H1 (cell line): Measurements from ENCODE around the gene FAM181A. TPM values are rescaled to one million over a fixed set of nuclear protein-coding genes. Genes with fewer than 3 reads are reported as not detected.
A peak's percentile ranks its signal among the peaks of the same experiment; 100 is the strongest.

Source experiments
- CTCF ChIA-PET: fragments of 300-600 bp; sonication (Branson Sonifier 250); formaldehyde crosslinking; loops from one replicate; lab custom pipeline; 2021; ENCODE audit not compliant: partially characterized antibody; lab: Charles Lee
- POLR2A ChIA-PET: fragments of 300-600 bp; sonication (Branson Sonifier 250); formaldehyde crosslinking; loops from one replicate; lab custom pipeline; 2021; ENCODE audit warnings: inconsistent platforms; ENCODE audit not compliant: partially characterized antibody; lab: Charles Lee
- DNase-seq, 2 experiments: peaks; one replicate each; pipeline versions ENCODE4 v3.0.0 to v3.0.0-alpha.2; 2010 to 2022; ENCODE audit warnings: low spot score in 2 of 2, low read depth in 1 of 2, mixed read lengths in 1 of 2
- FAIRE-seq: peaks from 2 replicates; lab custom pipeline; 2011; peaks lifted over from hg19 to GRCh38; lab: Jason Lieb, UNC
- H2AFZ ChIP-seq: 2 replicates; pipeline ENCODE4 v1.8.1; 2012; ENCODE audit warnings: low read length, inconsistent platforms
- H2AK5ac ChIP-seq: 2 replicates; pipeline ENCODE4 v1.6.1; 2013; ENCODE audit warnings: low read depth, low read length
- H2BK120ac ChIP-seq: replicated peaks from 2 replicates; pipeline ENCODE3; 2013; ENCODE audit warnings: low read depth, low read length, inconsistent platforms
- H2BK12ac ChIP-seq: 2 replicates; pipeline ENCODE4 v1.6.1; 2013; ENCODE audit warnings: low read depth, low read length
- H2BK15ac ChIP-seq: 2 replicates; pipeline ENCODE4 v1.6.1; 2013; ENCODE audit warnings: low read length
- H2BK20ac ChIP-seq: 2 replicates; pipeline ENCODE4 v1.6.1; 2013; ENCODE audit warnings: low read length
- H2BK5ac ChIP-seq: 2 replicates; pipeline ENCODE4 v1.6.1; 2013; ENCODE audit warnings: low read depth, low read length
- H3K14ac ChIP-seq: 2 replicates; pipeline ENCODE4 v1.6.1; 2013; ENCODE audit warnings: inconsistent platforms; ENCODE audit not compliant: insufficient read length
- H3K18ac ChIP-seq: 2 replicates; pipeline ENCODE4 v1.6.1; 2013; ENCODE audit warnings: low read length; ENCODE audit errors: extremely low read depth
- H3K23ac ChIP-seq: 2 replicates; pipeline ENCODE4 v1.6.1; 2013; ENCODE audit warnings: inconsistent platforms; ENCODE audit not compliant: insufficient read length
- H3K23me2 ChIP-seq: 2 replicates; pipeline ENCODE4 v1.6.1; 2013; ENCODE audit warnings: low read depth, low read length
- H3K27ac ChIP-seq: 2 replicates; pipeline ENCODE4 v1.6.1; 2011; ENCODE audit warnings: low read depth, low read length, inconsistent platforms
- H3K27me3 ChIP-seq, 4 experiments: replicated peaks in 1 of 4; 1 replicate in 1 of 4; 2 replicates in 3 of 4; pipeline versions ENCODE4 v1.6.1 to v1.8.1; 2011 to 2013; ENCODE audit warnings: low read length in 3 of 4, mild to moderate bottlenecking in 3 of 4, inconsistent platforms in 2 of 4, mixed read lengths in 2 of 4, moderate library complexity in 1 of 4; ENCODE audit not compliant: control insufficient read depth in 3 of 4, insufficient read depth in 3 of 4; ENCODE audit errors: extremely low read depth in 1 of 4
- H3K36me3 ChIP-seq, 4 experiments: 2 replicates each; pipeline versions ENCODE4 v1.6.1 to v1.8.1; 2011 to 2013; ENCODE audit warnings: mild to moderate bottlenecking in 4 of 4, low read length in 3 of 4, moderate library complexity in 2 of 4, control low read depth in 1 of 4, inconsistent platforms in 1 of 4; ENCODE audit not compliant: insufficient read depth in 4 of 4, control insufficient read depth in 2 of 4
- H3K4ac ChIP-seq: replicated peaks from 2 replicates; pipeline ENCODE3; 2013; ENCODE audit warnings: low read length, low read depth, mixed read lengths, inconsistent platforms; ENCODE audit not compliant: insufficient read length
- H3K4me1 ChIP-seq, 4 experiments: replicated peaks in 1 of 4; 1 replicate in 1 of 4; 2 replicates in 3 of 4; pipeline versions ENCODE4 v1.6.1 to v1.8.1; 2011 to 2013; ENCODE audit warnings: low read length in 3 of 4, inconsistent platforms in 2 of 4, mixed read lengths in 1 of 4; ENCODE audit not compliant: insufficient read depth in 4 of 4, control insufficient read depth in 3 of 4
- H3K4me2 ChIP-seq, 2 experiments: 2 replicates each; pipeline versions ENCODE4 v1.6.1 to v1.8.1; 2011 to 2013; ENCODE audit warnings: low read depth in 2 of 2, low read length in 2 of 2, control low read depth in 1 of 2, inconsistent platforms in 1 of 2, mild to moderate bottlenecking in 1 of 2; ENCODE audit not compliant: insufficient read depth in 1 of 2
- H3K4me3 ChIP-seq, 4 experiments: fragments of 200-600, 300-600 bp in 1 of 4; sonication (generic), shearing (Covaris generic), sonication (Bioruptor Twin) in 1 of 4; 2 replicates each; pipeline versions ENCODE4 v1.5.1 to v1.8.1; 2011 to 2016; ENCODE audit warnings: low read length in 4 of 4, low read depth in 3 of 4, control low read depth in 2 of 4, inconsistent platforms in 2 of 4, mild to moderate bottlenecking in 2 of 4, mixed read lengths in 1 of 4, moderate library complexity in 1 of 4; ENCODE audit not compliant: insufficient read depth in 2 of 4; ENCODE audit errors: extremely low read depth in 1 of 4
- H3K56ac ChIP-seq: replicated peaks from 2 replicates; pipeline ENCODE3; 2013; ENCODE audit warnings: low read depth, mild to moderate bottlenecking, mixed read lengths, low read length, inconsistent platforms; ENCODE audit not compliant: insufficient read length
- H3K79me1 ChIP-seq: 2 replicates; pipeline ENCODE4 v1.6.1; 2013; ENCODE audit warnings: low read depth, low read length, control low read depth
- H3K79me2 ChIP-seq, 2 experiments: 2 replicates each; pipeline versions ENCODE4 v1.6.1 to v1.8.1; 2012 to 2013; ENCODE audit warnings: low read length in 2 of 2, mild to moderate bottlenecking in 2 of 2, inconsistent platforms in 1 of 2; ENCODE audit not compliant: insufficient read depth in 2 of 2, control insufficient read depth in 1 of 2
- H3K9ac ChIP-seq, 4 experiments: replicated peaks in 1 of 4; 1 replicate in 1 of 4; 2 replicates in 3 of 4; pipeline versions ENCODE4 v1.6.1 to v1.8.1; 2011 to 2013; ENCODE audit warnings: low read depth in 3 of 4, low read length in 3 of 4, control low read depth in 2 of 4, mild to moderate bottlenecking in 2 of 4, moderate library complexity in 2 of 4, inconsistent platforms in 1 of 4; ENCODE audit errors: extremely low read depth in 1 of 4
- H3K9me3 ChIP-seq, 2 experiments: 2 replicates each; pipeline versions ENCODE4 v1.6.1 to v1.8.1; 2012 to 2013; ENCODE audit warnings: mild to moderate bottlenecking in 2 of 2, moderate library complexity in 2 of 2, control low read depth in 1 of 2, inconsistent platforms in 1 of 2, low read depth in 1 of 2, low read length in 1 of 2, mixed read lengths in 1 of 2; ENCODE audit not compliant: insufficient read depth in 2 of 2
- H4K20me1 ChIP-seq, 2 experiments: replicated peaks in 1 of 2; 2 replicates each; pipeline versions ENCODE3 to v1.8.1; 2011 to 2013; ENCODE audit warnings: inconsistent platforms in 2 of 2, low read length in 2 of 2, mild to moderate bottlenecking in 1 of 2; ENCODE audit not compliant: insufficient read depth in 2 of 2, control insufficient read depth in 1 of 2
- H4K5ac ChIP-seq: 2 replicates; pipeline ENCODE4 v1.6.1; 2013; ENCODE audit warnings: low read length, low read depth, mixed read lengths, inconsistent platforms; ENCODE audit not compliant: insufficient read length
- H4K8ac ChIP-seq: 2 replicates; pipeline ENCODE4 v1.8.0; 2013; ENCODE audit warnings: mild to moderate bottlenecking, moderate library complexity, low read length, inconsistent platforms; ENCODE audit not compliant: insufficient read depth; ENCODE audit errors: extremely low read depth
- H4K91ac ChIP-seq: replicated peaks from 2 replicates; pipeline ENCODE3; 2013; ENCODE audit warnings: low read length, mixed read lengths, inconsistent platforms; ENCODE audit not compliant: insufficient read length
- CBX5 ChIP-seq: fragments of 300-800, 300-1000 bp; sonication (generic); IDR thresholded peaks from 2 replicates; pipeline ENCODE4 v1.7.1; 2016; ENCODE audit warnings: antibody characterized with exemption, low read length, low read depth
- CEBPB ChIP-seq: IDR thresholded peaks from 2 replicates; pipeline ENCODE4 v1.6.1; 2012; ENCODE audit warnings: low read depth, low read length
- RNF2 ChIP-seq: fragments of 200-900, 300-1000 bp; sonication (generic); IDR thresholded peaks from 2 replicates; pipeline ENCODE4 v1.7.1; 2016; ENCODE audit warnings: borderline replicate concordance, low read depth, mild to moderate bottlenecking, antibody characterized with exemption, low read length; ENCODE audit not compliant: poor library complexity, severe bottlenecking; ENCODE audit errors: missing control alignments
- SIX5 ChIP-seq: IDR thresholded peaks from 2 replicates; pipeline ENCODE4 v1.6.1; 2011; ENCODE audit warnings: mild to moderate bottlenecking, low read depth, low read length
- ZNF274 ChIP-seq: IDR thresholded peaks from 2 replicates; pipeline ENCODE4 v1.7.0; 2012; ENCODE audit warnings: low read length, borderline replicate concordance; ENCODE audit errors: extremely low read depth
- WGBS, 2 experiments: shearing (Covaris generic) in 1 of 2; methylation state at CpG; one replicate each; pipeline versions ENCODE4 v1.1.6 to v1.1.7; 2013 to 2015; ENCODE audit warnings: low lambda C conversion rate in 2 of 2, mixed read lengths in 2 of 2, inconsistent platforms in 1 of 2, low coverage in 1 of 2, missing lambda C conversion rate in 1 of 2; ENCODE audit not compliant: insufficient replicate concordance in 2 of 2, insufficient coverage in 1 of 2, insufficient read length in 1 of 2; ENCODE audit errors: extremely low coverage in 1 of 2, missing lambda C conversion rate in 1 of 2; 5-methylcytosine and 5-hydroxymethylcytosine counted together
- polyA plus RNA-seq, 7 experiments: library from polyadenylated mRNA; depleted of rRNA in 3 of 7; stranded (reverse) in 5 of 7; unstranded in 2 of 7; fragments of >200 nt in 5 of 7; fragments of 200-250 nt in 2 of 7; gene quantifications; 1 replicate in 5 of 7; 2 replicates in 1 of 7; 4 replicates in 1 of 7; pipeline versions ENCODE4 v1.2.1 to v1.2.3, GENCODE V29; 2011 to 2013; ENCODE audit warnings: missing spikeins in 2 of 7, mixed read lengths in 2 of 7
- total RNA-seq: library from RNA; stranded (reverse); fragmentation: NEBNext Ultra II Directional; extraction: Animal tissue kit (Norgen Biotek cat#: 25700); gene quantifications from 2 replicates; pipeline ENCODE4 v1.2.1, GENCODE V29; 2021
- TF ChIP-seq, protein P1 (sequence below): IDR thresholded peaks from 2 replicates; pipeline ENCODE4 v1.6.1; 2012; ENCODE audit warnings: inconsistent platforms
- TF ChIP-seq, protein P2 (sequence below), 3 experiments: IDR thresholded peaks; 1 replicate in 2 of 3; 2 replicates in 1 of 3; pipeline versions ENCODE4 v1.5.1 to v1.6.1; 2011; ENCODE audit warnings: low read length in 3 of 3, mild to moderate bottlenecking in 3 of 3, inconsistent platforms in 2 of 3, low read depth in 1 of 3, moderate library complexity in 1 of 3; ENCODE audit not compliant: insufficient read depth in 1 of 3; ENCODE audit errors: control extremely low read depth in 1 of 3

Gene FAM181A
- total and polyA plus RNA-seq, 2 of the 8 experiments (the other 6 are each of a cell fraction or from before 2014, with no cell fraction given): not detected

DNA sequence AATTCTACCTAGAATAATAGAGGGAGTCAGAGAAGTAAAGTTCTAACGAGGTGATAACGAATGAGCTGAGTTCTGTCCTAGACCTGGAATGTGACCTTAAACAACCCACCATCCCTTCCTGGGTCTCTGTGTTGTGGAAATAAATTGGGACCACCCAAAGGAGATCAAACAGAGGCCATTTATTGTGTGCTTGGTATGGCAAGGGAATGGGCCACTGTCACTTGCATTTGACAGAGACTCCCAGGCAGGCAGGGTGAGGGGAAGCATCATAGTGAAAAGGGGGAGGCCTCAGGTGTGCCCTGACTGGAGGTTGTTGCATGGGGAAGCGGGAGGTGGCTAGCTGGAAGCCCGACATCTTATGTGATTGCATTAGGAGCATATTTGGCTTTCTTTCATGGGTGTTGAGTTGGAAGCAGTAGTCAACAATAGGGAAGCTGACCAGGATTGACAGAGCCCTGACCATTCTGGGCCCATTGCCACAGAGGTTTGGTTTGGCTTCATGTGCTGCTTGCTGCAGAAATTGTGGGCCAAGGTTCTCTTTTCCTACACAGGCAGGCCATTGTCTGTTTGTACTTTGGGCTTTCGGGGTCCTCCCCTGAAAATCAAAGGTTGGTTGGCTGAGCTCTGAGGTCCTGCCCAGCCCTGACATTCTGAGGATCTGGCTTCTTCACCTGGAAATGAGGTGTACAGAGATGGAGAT is 17.6 kb upstream of the FAM181A start:
- Histone ChIP-seq H3K14ac (no peak overlapping the region), H4K20me1 (no peaks in the 10 kb centered on the region), H3K4me3 (no peak overlapping the region), H2AK5ac (no peak overlapping the region), H3K79me1 (no peaks in the 10 kb centered on the region), H3K79me2 (no peaks in the 10 kb centered on the region), H3K9me3 (no peaks in the 10 kb centered on the region), H3K23me2 (no peaks in the 10 kb centered on the region; the same call in 1 of the 2 replicates), H2BK20ac (no peak overlapping the region), H2AFZ (no peak overlapping the region), H3K9ac (no peak overlapping the region), H2BK120ac (no peak overlapping the region), H3K4ac (no peak overlapping the region), H4K8ac (no peak overlapping the region), H3K4me1 (peaks cover 0 to 7% (median 2%) of the 10 kb centered on the region in 4 experiments; a peak in 3 of 7 replicates), H3K27ac (no peak overlapping the region), H3K56ac (no peak overlapping the region), H3K27me3 (no peaks in the 10 kb centered on the region; a peak in 1 of 7 replicates), H4K91ac (no peak overlapping the region), H3K23ac (no peak overlapping the region), H2BK5ac (no peak overlapping the region), H2BK15ac (0 out of 2 replicates have a peak overlapping the region, but pooled peaks have one; percentile 29), H2BK12ac (no peak overlapping the region), H4K5ac (no peak overlapping the region), H3K36me3 (no peaks in the 10 kb centered on the region), H3K18ac (no peak overlapping the region), H3K4me2 (no peak overlapping the region)
- FAIRE-seq: no peak
- POLR2A ChIA-PET: no interaction called here
- TF ChIP-seq CEBPB: no peak
- no peak for TF ChIP-seq SIX5
- TF ChIP-seq, protein P1, sequence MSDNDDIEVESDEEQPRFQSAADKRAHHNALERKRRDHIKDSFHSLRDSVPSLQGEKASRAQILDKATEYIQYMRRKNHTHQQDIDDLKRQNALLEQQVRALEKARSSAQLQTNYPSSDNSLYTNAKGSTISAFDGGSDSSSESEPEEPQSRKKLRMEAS: no peak
- TF ChIP-seq CBX5: no peak
- no peak for TF ChIP-seq RNF2
- TF ChIP-seq, protein P2, sequence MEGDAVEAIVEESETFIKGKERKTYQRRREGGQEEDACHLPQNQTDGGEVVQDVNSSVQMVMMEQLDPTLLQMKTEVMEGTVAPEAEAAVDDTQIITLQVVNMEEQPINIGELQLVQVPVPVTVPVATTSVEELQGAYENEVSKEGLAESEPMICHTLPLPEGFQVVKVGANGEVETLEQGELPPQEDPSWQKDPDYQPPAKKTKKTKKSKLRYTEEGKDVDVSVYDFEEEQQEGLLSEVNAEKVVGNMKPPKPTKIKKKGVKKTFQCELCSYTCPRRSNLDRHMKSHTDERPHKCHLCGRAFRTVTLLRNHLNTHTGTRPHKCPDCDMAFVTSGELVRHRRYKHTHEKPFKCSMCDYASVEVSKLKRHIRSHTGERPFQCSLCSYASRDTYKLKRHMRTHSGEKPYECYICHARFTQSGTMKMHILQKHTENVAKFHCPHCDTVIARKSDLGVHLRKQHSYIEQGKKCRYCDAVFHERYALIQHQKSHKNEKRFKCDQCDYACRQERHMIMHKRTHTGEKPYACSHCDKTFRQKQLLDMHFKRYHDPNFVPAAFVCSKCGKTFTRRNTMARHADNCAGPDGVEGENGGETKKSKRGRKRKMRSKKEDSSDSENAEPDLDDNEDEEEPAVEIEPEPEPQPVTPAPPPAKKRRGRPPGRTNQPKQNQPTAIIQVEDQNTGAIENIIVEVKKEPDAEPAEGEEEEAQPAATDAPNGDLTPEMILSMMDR (IDR thresholded peaks at IDR 0.05; ENCODE audit: control extremely low read depth in 1 of 3, insufficient read depth in 1 of 3, low read depth in 1 of 3, low read length in 3 of 3): no peak
- no peak for TF ChIP-seq ZNF274
- no peak for DNase-seq
- 91% methylated on average over 5 of the region's 5 CpGs; no CpG with 5 or more reads in 1 of the 2 experiments for WGBS, 2 experiments
- CTCF ChIA-PET: interaction anchor here (0.8 to 2.1 kb wide), 7 partner anchors 9 to 271 kb away, joined by 3 to 9 read pairs (median 5); no protein-coding TSS in a partner anchor
